Neural cell (in vitro differentiated cells): ENCODE data around the gene ADAT3. TPM values are rescaled to one million over a fixed set of nuclear protein-coding genes. Genes with fewer than 3 reads are reported as not detected.

Source experiments
- H2AFZ ChIP-seq: fragments of 200-600, 300-800 bp; sonication (generic), shearing (Covaris generic); 2 replicates; pipeline ENCODE4 v1.6.0; 2014; ENCODE audit warnings: low read depth, mild to moderate bottlenecking, antibody characterized with exemption, low read length, moderate library complexity
- H3F3A ChIP-seq: fragments of 200-600 bp; shearing (Covaris generic); 2 replicates; pipeline ENCODE4 v1.6.1; 2016; ENCODE audit warnings: mild to moderate bottlenecking, moderate library complexity, mixed read lengths, antibody characterized with exemption, low read length; ENCODE audit not compliant: insufficient read depth, poor library complexity, severe bottlenecking
- H3K27ac ChIP-seq: fragments of 200-600, 300-800 bp; sonication (generic), shearing (Covaris generic); 2 replicates; pipeline ENCODE4 v1.5.1; 2014; ENCODE audit warnings: mild to moderate bottlenecking, low read length, moderate library complexity
- H3K27me3 ChIP-seq: fragments of 300-800, 200-600 bp; sonication (generic), shearing (Covaris generic); 2 replicates; pipeline ENCODE4 v1.6.0; 2014; ENCODE audit warnings: mild to moderate bottlenecking, low read depth, low read length, moderate library complexity; ENCODE audit not compliant: insufficient read depth
- H3K36me3 ChIP-seq: fragments of 300-800, 200-600 bp; sonication (generic), shearing (Covaris generic); 2 replicates; pipeline ENCODE4 v1.5.1; 2014; ENCODE audit warnings: mild to moderate bottlenecking, antibody characterized with exemption, low read length, moderate library complexity; ENCODE audit not compliant: insufficient read depth
- H3K4me2 ChIP-seq: fragments of 300-800, 200-600 bp; sonication (generic), shearing (Covaris generic); 2 replicates; pipeline ENCODE4 v1.6.0; 2014; ENCODE audit warnings: mild to moderate bottlenecking, low read length
- H3K4me3 ChIP-seq: fragments of 300-800, 200-600 bp; sonication (generic), shearing (Covaris generic); 2 replicates; pipeline ENCODE4 v1.5.1; 2014; ENCODE audit warnings: mild to moderate bottlenecking, low read length, moderate library complexity
- H3K79me2 ChIP-seq: fragments of 200-600 bp; shearing (Covaris generic); replicated peaks from 2 replicates; pipeline ENCODE4 v1.6.0; 2014; ENCODE audit warnings: mild to moderate bottlenecking, low read length, moderate library complexity; ENCODE audit not compliant: insufficient read depth
- H3K9ac ChIP-seq: fragments of 300-800, 200-600 bp; sonication (generic), shearing (Covaris generic); 2 replicates; pipeline ENCODE4 v1.6.1; 2016; ENCODE audit warnings: mild to moderate bottlenecking, low read length, mixed read lengths
- H3K9me2 ChIP-seq: fragments of 200-600 bp; shearing (Covaris generic); 2 replicates; pipeline ENCODE4 v1.6.1; 2016; ENCODE audit warnings: mild to moderate bottlenecking, low read length, mixed read lengths; ENCODE audit not compliant: insufficient read depth
- H3K9me3 ChIP-seq: fragments of 200-600, 300-800 bp; sonication (generic), shearing (Covaris generic); 2 replicates; pipeline ENCODE4 v1.6.1; 2016; ENCODE audit warnings: mild to moderate bottlenecking, mixed run types, low read length, moderate library complexity, mixed read lengths
- H4K20me1 ChIP-seq: fragments of 200-600 bp; shearing (Covaris generic); 2 replicates; pipeline ENCODE4 v1.6.1; 2016; ENCODE audit warnings: mild to moderate bottlenecking, mixed run types; ENCODE audit not compliant: insufficient read depth
- CTCF ChIP-seq: fragments of 450-650 bp; IDR thresholded peaks from 2 replicates; pipeline ENCODE4 v1.5.1; 2014; ENCODE audit warnings: antibody characterized with exemption, mild to moderate bottlenecking, moderate library complexity; ENCODE audit not compliant: poor library complexity, severe bottlenecking
- EP300 ChIP-seq: fragments of 450-650 bp; conservative IDR thresholded peaks from 2 replicates; pipeline ENCODE4 v1.6.1; 2014; ENCODE audit warnings: antibody characterized with exemption, mild to moderate bottlenecking, moderate library complexity; ENCODE audit not compliant: poor library complexity, severe bottlenecking
- EZH2 ChIP-seq: fragments of 200-600, 300-800 bp; shearing (Covaris generic), sonication (generic); IDR thresholded peaks from 2 replicates; pipeline ENCODE4 v1.6.1; 2014; ENCODE audit warnings: antibody characterized with exemption, low read length, borderline replicate concordance, mild to moderate bottlenecking; ENCODE audit not compliant: insufficient read depth, poor library complexity, severe bottlenecking
- MXI1 ChIP-seq: fragments of 450-650 bp; conservative IDR thresholded peaks from 2 replicates; pipeline ENCODE4 v1.6.1; 2014; ENCODE audit warnings: antibody characterized with exemption, mild to moderate bottlenecking; ENCODE audit not compliant: poor library complexity, severe bottlenecking
- POLR2AphosphoS5 ChIP-seq: IDR thresholded peaks from 2 replicates; pipeline ENCODE4 v1.6.1; 2012
- RAD21 ChIP-seq: fragments of 450-650 bp; conservative IDR thresholded peaks from 2 replicates; pipeline ENCODE4 v1.6.1; 2014; ENCODE audit warnings: antibody characterized with exemption, mild to moderate bottlenecking, moderate library complexity
- REST ChIP-seq: IDR thresholded peaks from 2 replicates; pipeline ENCODE4 v1.6.1; 2012; ENCODE audit warnings: borderline replicate concordance
- SMC3 ChIP-seq: fragments of 450-650 bp; conservative IDR thresholded peaks from 2 replicates; pipeline ENCODE4 v1.6.1; 2014; ENCODE audit warnings: antibody characterized with exemption, mild to moderate bottlenecking, moderate library complexity; ENCODE audit not compliant: poor library complexity
- TAF1 ChIP-seq: IDR thresholded peaks from 2 replicates; pipeline ENCODE4 v1.6.1; 2012; ENCODE audit warnings: low read depth
- polyA plus RNA-seq: library from polyadenylated mRNA; depleted of rRNA; stranded (reverse); fragments of >200 nt; gene quantifications from 2 replicates; pipeline ENCODE4 v1.2.3, GENCODE V29; 2014

ADAT3 gene
- polyA plus RNA-seq, 1 donor from 2014 or later, result 1.6 TPM

- Histone ChIP-seq H3K9ac (no peak overlapping the region), H3K36me3 (no peaks in the 10 kb centered on the region), H3F3A (no peaks in the 10 kb centered on the region), H3K79me2 (peaks cover 5% of the 10 kb centered on the region), H4K20me1 (peaks cover 3% of the 10 kb centered on the region), H3K27ac (no peak overlapping the region), H2AFZ (no peak overlapping the region), H3K4me3 (no peak overlapping the region), H3K27me3 (no peaks in the 10 kb centered on the region), H3K9me2 (no peaks in the 10 kb centered on the region), H3K9me3 (no peaks in the 10 kb centered on the region), H3K4me2 (no peak overlapping the region)
- TF ChIP-seq TAF1 (no peak), SMC3 (no peak)
These were observed 6.8 kb downstream of the ADAT3 start for GRCh38 chr19:1911995-1912394.

- no peaks in the 10 kb centered on the region for H3F3A ChIP-seq
- H4K20me1 ChIP-seq, result peaks cover 3% of the 10 kb centered on the region
- no peak overlapping the region for H3K9ac ChIP-seq
- no peaks in the 10 kb centered on the region for H3K79me2 ChIP-seq
- no peak overlapping the region for H3K27ac ChIP-seq
- H3K27me3 ChIP-seq, result no peaks in the 10 kb centered on the region
- H3K4me3 ChIP-seq, result no peak overlapping the region
- no peaks in the 10 kb centered on the region for H3K36me3 ChIP-seq
- H3K9me3 ChIP-seq, result no peaks in the 10 kb centered on the region
- H3K9me2 ChIP-seq, result no peaks in the 10 kb centered on the region
- no peak overlapping the region for H2AFZ ChIP-seq
- no peak for TF ChIP-seq EZH2
- TF ChIP-seq RAD21, result no peak
- TF ChIP-seq SMC3, result no peak
- TF ChIP-seq CTCF, result no peak
- no peak for TF ChIP-seq MXI1
- H3K4me2 ChIP-seq, result no peak overlapping the region
These were observed 7.7 kb downstream of the ADAT3 start for GRCh38 chr19:1912760-1913505.

GRCh38 chr19:1913781-1914577 is 8.8 kb downstream of the ADAT3 start:
- Histone ChIP-seq H3K27ac (no peak overlapping the region), H3K9me2 (no peaks in the 10 kb centered on the region), H3F3A (no peaks in the 10 kb centered on the region), H3K36me3 (no peaks in the 10 kb centered on the region), H3K9me3 (no peaks in the 10 kb centered on the region), H2AFZ (no peak overlapping the region), H3K9ac (no peak overlapping the region), H4K20me1 (peaks cover 3% of the 10 kb centered on the region), H3K4me2 (no peak overlapping the region), H3K4me3 (no peak overlapping the region), H3K79me2 (no peaks in the 10 kb centered on the region), H3K27me3 (no peaks in the 10 kb centered on the region)
- no peak for TF ChIP-seq EP300
- TF ChIP-seq RAD21, result no peak
- TF ChIP-seq REST, result no peak
- no peak for TF ChIP-seq EZH2
- no peak for TF ChIP-seq POLR2AphosphoS5
- no peak for TF ChIP-seq SMC3
- no peak for TF ChIP-seq CTCF
- TF ChIP-seq MXI1, result no peak
- TF ChIP-seq TAF1, result no peak
